Stomach (tissue), 4 donors: ENCODE measurements around the gene TTC13.

ENCODE experiments used
- CTCF ChIP-seq, 7 experiments: fragments of 450-650 bp in 4 of 7; fragments of 200-600 bp in 3 of 7; sonication (generic) in 3 of 7; IDR thresholded peaks; one replicate each; pipeline ENCODE4 v1.5.1; 2016 to 2019; ENCODE audit warnings: antibody characterized with exemption in 7 of 7, control low read depth in 2 of 7, mild to moderate bottlenecking in 1 of 7
- POLR2A ChIP-seq, 4 donors: fragments of 450-650 bp; IDR thresholded peaks; one replicate each; pipeline ENCODE4 v1.6.1; 2016; ENCODE audit warnings: antibody characterized with exemption in 4 of 4, control low read depth in 2 of 4, mild to moderate bottlenecking in 1 of 4, moderate library complexity in 1 of 4

GRCh38 chr1:231011963-231012362 is 33.3 kb upstream of the TTC13 start:
- TF ChIP-seq CTCF (IDR thresholded peaks at IDR 0.05) = no peak
- no peak for TF ChIP-seq POLR2A (IDR thresholded peaks at IDR 0.05)
